Mucosa of descending colon (tissue), 3 donors: ENCODE results near the gene NLRX1. TPM values are rescaled to one million over a fixed set of nuclear protein-coding genes. Genes with fewer than 3 reads are reported as not detected.

ENCODE experiments used
- ATAC-seq: fragments of 200-7000 bp; cut with Tn5 transposase; one replicate; pipeline ENCODE4 v1.9.1; 2020; ENCODE audit warnings: mild to moderate bottlenecking, moderate library complexity
- DNase-seq, 3 donors: peaks; one replicate each; pipeline ENCODE4 v3.0.0-alpha.2; 2020
- H3K36me3 ChIP-seq: fragments of 200-600 bp; one replicate; pipeline ENCODE4 v1.8.0; 2021; ENCODE audit warnings: low read depth, mild to moderate bottlenecking
- H3K4me1 ChIP-seq: fragments of 200-600 bp; one replicate; pipeline ENCODE4 v1.8.0; 2021; ENCODE audit warnings: low read depth, mild to moderate bottlenecking
- H3K4me3 ChIP-seq: fragments of 200-600 bp; one replicate; pipeline ENCODE4 v1.8.0; 2021; ENCODE audit warnings: mild to moderate bottlenecking
- H3K9me3 ChIP-seq: fragments of 200-600 bp; one replicate; pipeline ENCODE4 v1.8.0; 2021; ENCODE audit warnings: mild to moderate bottlenecking
- CTCF ChIP-seq: fragments of 200-600 bp; IDR thresholded peaks from one replicate; pipeline ENCODE4 v1.8.0; 2022; ENCODE audit warnings: antibody characterized with exemption, mild to moderate bottlenecking
- intact Hi-C, 2 donors: fragments of 100-400 bp; cut with DNase I in 1 of 2; cut with micrococcal nuclease in 1 of 2; formaldehyde crosslinking; loops; one replicate each; pipeline versions ENCODE4 v1.11.0 to v1.11.1; 2022; cut with DNase I, micrococcal nuclease
- total RNA-seq, 3 donors: library from RNA; stranded (reverse); fragmentation: NEBNext Ultra II Directional in 2 of 3; extraction: Animal tissue kit (Norgen Biotek cat#: 25700) in 2 of 3; gene quantifications; one replicate each; pipeline versions ENCODE4 v1.2.1 to v1.2.4, GENCODE V29; 2021 to 2023
- donor health status: DM: no; HTN: no; CAD: no; lungs with moderate emphysema.
- donor health status: DM: no; HTN: no; CAD: no.
- donor health status: DM: no; HTN: yes; CAD: no.

The NLRX1 gene
- total RNA-seq, 3 donors from 2014 or later = 14.1 to 19.3 (median 16.3) TPM

- ATAC-seq = no peak
- intact Hi-C loops = no loop called here
- Histone ChIP-seq H3K4me3 (no peak overlapping the region), H3K4me1 (peaks cover 9% of the 10 kb centered on the region), H3K9me3 (no peaks in the 10 kb centered on the region), H3K36me3 (no peaks in the 10 kb centered on the region)
- no peak for TF ChIP-seq CTCF
- no peak for DNase-seq
Observed at GRCh38 chr11:119193001-119193400, 24.5 kb downstream of the NLRX1 start.

DNA sequence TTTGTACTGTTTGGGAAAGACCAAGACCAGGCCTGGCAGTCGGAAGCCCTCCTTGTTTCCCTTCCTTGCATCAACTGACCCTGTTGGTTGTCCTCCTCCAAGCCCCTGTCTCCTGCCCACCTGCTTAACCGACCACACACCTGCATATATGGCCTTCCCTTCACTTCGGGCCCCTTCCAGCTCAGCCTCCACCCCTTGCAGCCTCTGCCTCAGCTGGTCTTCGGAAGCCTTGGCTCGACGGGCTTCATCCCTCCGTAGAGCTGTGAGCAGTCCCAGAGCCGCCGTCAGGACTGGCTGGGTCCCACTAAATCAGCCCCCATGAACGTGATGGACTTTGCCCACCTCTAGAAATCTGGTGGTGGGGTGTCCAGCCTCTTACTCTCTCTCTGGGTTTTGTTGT lies 25.1 kb downstream of the NLRX1 start:
- Histone ChIP-seq H3K36me3 (no peaks in the 10 kb centered on the region), H3K4me3 (no peak overlapping the region), H3K4me1 (peaks cover 9% of the 10 kb centered on the region), H3K9me3 (no peaks in the 10 kb centered on the region)
- intact Hi-C loops = no loop called here
- ATAC-seq (no peak), DNase-seq (no peak)
- no peak for TF ChIP-seq CTCF

- ATAC-seq = no peak
- intact Hi-C loops = no loop called here
Observed at GRCh38 chr11:119194811-119195440, 26.4 kb downstream of the NLRX1 start.

GRCh38 chr11:119195680-119196079 lies 27.2 kb downstream of the NLRX1 start:
- DNase-seq (peak; percentile 65 to 79 (median 67)), ATAC-seq (peak; percentile 86)
- intact Hi-C loops = no loop called here
- Histone ChIP-seq H3K9me3 (no peaks in the 10 kb centered on the region), H3K36me3 (no peaks in the 10 kb centered on the region), H3K4me1 (no peaks in the 10 kb centered on the region), H3K4me3 (no peak overlapping the region)
- TF ChIP-seq CTCF = no peak

More at GRCh38 chr11:119194811-119195440, 26.4 kb downstream of the NLRX1 start:
- no peaks in the 10 kb centered on the region for H3K36me3 ChIP-seq
- H3K4me1 ChIP-seq = no peaks in the 10 kb centered on the region
- H3K4me3 ChIP-seq = no peak overlapping the region
- no peak for TF ChIP-seq CTCF
- H3K9me3 ChIP-seq = no peaks in the 10 kb centered on the region
- DNase-seq = no peak

DNA sequence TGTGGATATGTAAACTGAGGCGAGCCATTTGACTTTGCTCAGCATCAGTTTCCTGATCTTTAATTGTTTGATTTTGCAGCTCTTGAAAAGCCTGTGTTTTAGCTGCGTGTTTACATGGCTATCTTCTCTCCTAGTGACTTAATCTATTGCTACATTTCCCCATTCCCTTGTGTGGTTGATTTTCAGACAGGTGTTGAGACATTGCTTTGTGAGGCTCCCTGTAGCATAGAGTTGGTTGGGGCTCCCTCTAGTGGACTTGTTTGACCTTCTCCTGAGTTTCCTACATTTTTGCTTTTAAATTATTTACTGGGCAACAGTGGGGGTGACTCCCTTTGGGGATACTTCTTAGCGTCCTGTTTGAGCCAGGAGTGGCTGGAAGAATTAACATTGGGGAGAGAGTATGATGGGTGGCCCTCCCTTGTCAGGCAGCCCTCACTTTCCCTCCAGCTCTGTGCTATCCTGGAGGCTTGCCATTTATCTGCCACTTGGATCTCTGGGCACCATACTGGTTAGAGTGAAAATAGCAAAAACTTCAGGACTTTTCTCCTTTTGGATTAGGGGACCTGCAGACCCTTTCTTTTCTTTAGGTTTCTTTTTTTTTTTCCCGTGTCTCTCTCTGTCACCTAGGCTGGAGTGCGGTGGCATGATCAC lies 28.4 kb downstream of the NLRX1 start:
- DNase-seq (peak in 1 of 3 donors; percentile 92), ATAC-seq (peak; percentile 94)
- Histone ChIP-seq H3K9me3 (no peaks in the 10 kb centered on the region), H3K4me3 (no peak overlapping the region), H3K4me1 (no peaks in the 10 kb centered on the region), H3K36me3 (no peaks in the 10 kb centered on the region)
- intact Hi-C loops = no loop called here
- TF ChIP-seq CTCF = peak; percentile 44
